HepG2 (cell line): ENCODE results near the gene FAM234B. TPM values are rescaled to one million over a fixed set of nuclear protein-coding genes. Genes with fewer than 3 reads are reported as not detected.

Source experiments
- ARID3A ChIP-seq: IDR thresholded peaks from 2 replicates; pipeline ENCODE4 v1.6.1; 2012; ENCODE audit warnings: low read depth, low read length, improper control_type of control experiment
- ARNTL ChIP-seq: sonication (generic); formaldehyde crosslinking; IDR thresholded peaks from 2 replicates; pipeline ENCODE4 v1.4.0; 2020; ENCODE audit warnings: mild to moderate bottlenecking, missing genetic modification reagents
- BHLHE40 ChIP-seq: IDR thresholded peaks from 2 replicates; pipeline ENCODE4 v1.6.1; 2011; ENCODE audit warnings: low read length, improper control_type of control experiment
- CHD4 ChIP-seq: fragments of 200-600 bp; sonication (generic); IDR thresholded peaks from 2 replicates; pipeline ENCODE4 v1.7.0; 2017; ENCODE audit warnings: mild to moderate bottlenecking, low read length, borderline replicate concordance
- FOXJ3 ChIP-seq: sonication (generic); formaldehyde crosslinking; IDR thresholded peaks from 2 replicates; pipeline ENCODE4 v1.4.0; 2020; ENCODE audit warnings: missing genetic modification reagents, mild to moderate bottlenecking, borderline replicate concordance
- GPN1 ChIP-seq: sonication (generic); formaldehyde crosslinking; IDR thresholded peaks from 2 replicates; pipeline ENCODE4 v1.5.1; 2020; ENCODE audit warnings: missing genetic modification reagents, borderline replicate concordance
- HNF1B ChIP-seq: sonication (generic); formaldehyde crosslinking; IDR thresholded peaks from 2 replicates; pipeline ENCODE4 v1.5.1; 2020; ENCODE audit warnings: mild to moderate bottlenecking, moderate library complexity, missing genetic modification reagents
- IRF2 ChIP-seq: IDR thresholded peaks from 2 replicates; pipeline ENCODE4 v1.6.1; 2018; ENCODE audit warnings: missing genetic modification reagents, missing compliant biosample characterization
- KLF9 ChIP-seq: IDR thresholded peaks from 2 replicates; pipeline ENCODE4 v1.6.1; 2016; ENCODE audit warnings: low read depth
- PTBP1 ChIP-seq: fragments of 200-400 bp; formaldehyde crosslinking; IDR thresholded peaks from 2 replicates; pipeline ENCODE4 v1.6.1; 2018; ENCODE audit warnings: low read length, low read depth; ENCODE audit not compliant: poor library complexity, severe bottlenecking
- RERE ChIP-seq: IDR thresholded peaks from 2 replicates; pipeline ENCODE4 v1.6.1; 2016; ENCODE audit warnings: low read depth, missing genetic modification reagents, missing compliant biosample characterization
- RFXANK ChIP-seq: IDR thresholded peaks from 2 replicates; pipeline ENCODE4 v1.6.1; 2016
- SATB2 ChIP-seq: sonication (generic); formaldehyde crosslinking; IDR thresholded peaks from 2 replicates; pipeline ENCODE4 v1.5.0; 2020; ENCODE audit warnings: missing genetic modification reagents
- SKIL ChIP-seq: sonication (generic); formaldehyde crosslinking; IDR thresholded peaks from 2 replicates; pipeline ENCODE4 v1.8.0; 2022; ENCODE audit warnings: missing genetic modification reagents, mild to moderate bottlenecking, moderate library complexity, borderline replicate concordance
- STAT5B ChIP-seq: sonication (generic); formaldehyde crosslinking; IDR thresholded peaks from 2 replicates; pipeline ENCODE4 v1.4.0; 2020; ENCODE audit warnings: missing genetic modification reagents
- XRCC5 ChIP-seq: fragments of 200-400 bp; formaldehyde crosslinking; optimal IDR thresholded peaks from 2 replicates; pipeline ENCODE3; 2017; ENCODE audit warnings: mild to moderate bottlenecking, low read length
- ZFP36 ChIP-seq: fragments of 150-350 bp; IDR thresholded peaks from 2 replicates; pipeline ENCODE4 v1.6.1; 2018; ENCODE audit warnings: borderline replicate concordance, low read length, low read depth; ENCODE audit not compliant: partially characterized antibody
- ZNF234 ChIP-seq: sonication (generic); formaldehyde crosslinking; conservative IDR thresholded peaks from 2 replicates; pipeline ENCODE4 v1.5.1; 2020; ENCODE audit warnings: mild to moderate bottlenecking, missing genetic modification reagents
- ZNF720 ChIP-seq: sonication (generic); formaldehyde crosslinking; IDR thresholded peaks from 2 replicates; pipeline ENCODE4 v1.4.0; 2020; ENCODE audit warnings: missing genetic modification reagents
- ZNF772 ChIP-seq: sonication (generic); formaldehyde crosslinking; IDR thresholded peaks from 2 replicates; pipeline ENCODE4 v1.5.0; 2020; ENCODE audit warnings: mild to moderate bottlenecking, missing genetic modification reagents
- polyA plus RNA-seq, 8 experiments: library from polyadenylated mRNA; depleted of rRNA in 3 of 8; stranded (reverse) in 7 of 8; unstranded in 1 of 8; fragments of >200 nt; fragmentation: Illumina TruSeq in 4 of 8; extraction: Trizol in 4 of 8; gene quantifications; 2 replicates each; pipeline versions ENCODE4 v1.2.1 to v1.2.3, GENCODE V29; 2011 to 2016; ENCODE audit warnings: low read depth in 4 of 8, missing spikeins in 1 of 8, mixed read lengths in 1 of 8; ENCODE audit not compliant: insufficient read depth in 1 of 8
- total RNA-seq, 5 experiments: library from RNA; depleted of rRNA; stranded (reverse); fragments of >200 nt; fragmentation: Illumina TruSeq; extraction: Trizol; gene quantifications; 2 replicates each; pipeline ENCODE4 v1.2.3, GENCODE V29; 2016; ENCODE audit warnings: low read depth in 1 of 5

Gene FAM234B
- total and polyA plus RNA-seq, 2 of the 13 experiments (the other 11 are each of a cell fraction or from before 2014, with no cell fraction given): 7.8 to 13.8 TPM

GRCh38 chr12:13079440-13079906 is 35.3 kb downstream of the FAM234B start (continued):
- TF ChIP-seq ZFP36 (no peak), SKIL (CRISPR knock-in tag) (no peak), KLF9 (CRISPR knock-in tag) (no peak), RFXANK (CRISPR knock-in tag) (no peak), STAT5B (CRISPR knock-in tag) (no peak), SATB2 (CRISPR knock-in tag) (no peak), FOXJ3 (CRISPR knock-in tag) (peak; percentile 15; the same call in 1 of the 2 replicates), HNF1B (CRISPR knock-in tag) (peak; percentile 52; the same call in 1 of the 2 replicates), RERE (CRISPR knock-in tag) (no peak), ZNF234 (CRISPR knock-in tag) (no peak), XRCC5 (no peak), IRF2 (peak; percentile 85), BHLHE40 (peak; percentile 49; the same call in 1 of the 2 replicates), ARNTL (CRISPR knock-in tag) (0 out of 2 replicates have a peak, but pooled peaks have one; percentile 49), PTBP1 (no peak), ZNF772 (CRISPR knock-in tag) (peak; percentile 33; the same call in 1 of the 2 replicates), ARID3A (peak; percentile 57; the same call in 1 of the 2 replicates), ZNF720 (CRISPR knock-in tag) (no peak), CHD4 (no peak), GPN1 (no peak)
